Measurements from ENCODE around the gene B3GNT7.

Gene B3GNT7

DNA sequence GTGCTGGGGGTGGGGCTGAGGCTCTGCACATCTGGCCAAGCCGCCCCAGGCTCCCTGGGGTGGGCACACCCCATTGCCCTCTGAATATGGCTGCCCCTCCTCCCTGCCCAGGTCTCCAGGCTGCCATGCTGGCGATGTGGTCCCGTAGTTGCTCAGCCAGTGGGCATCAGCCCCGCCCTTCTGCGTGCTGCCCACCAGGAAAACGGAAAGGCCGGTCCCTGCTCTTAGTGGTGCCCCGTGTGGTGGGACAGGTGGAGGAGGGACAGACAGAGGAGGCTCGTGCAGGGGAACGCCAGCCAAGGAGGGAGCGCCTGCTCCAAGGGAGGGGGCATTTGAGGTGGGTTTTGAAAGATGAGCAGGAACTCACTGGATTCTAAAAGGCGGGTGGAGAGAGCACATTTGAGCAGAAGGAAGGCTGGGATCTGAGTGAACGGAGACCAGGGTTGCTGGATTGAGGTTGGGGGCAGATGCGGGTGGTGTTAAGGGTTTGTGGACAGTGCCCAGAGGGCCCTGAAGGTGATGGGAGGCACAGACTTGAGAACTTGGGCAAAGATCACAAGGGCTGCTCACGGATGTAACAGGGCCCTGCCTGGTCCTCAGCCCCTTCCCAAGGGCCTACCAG is 6.7 kb upstream of the B3GNT7 start:
- DNase-seq (ENCODE audit: low spot score): no peak

DNA sequence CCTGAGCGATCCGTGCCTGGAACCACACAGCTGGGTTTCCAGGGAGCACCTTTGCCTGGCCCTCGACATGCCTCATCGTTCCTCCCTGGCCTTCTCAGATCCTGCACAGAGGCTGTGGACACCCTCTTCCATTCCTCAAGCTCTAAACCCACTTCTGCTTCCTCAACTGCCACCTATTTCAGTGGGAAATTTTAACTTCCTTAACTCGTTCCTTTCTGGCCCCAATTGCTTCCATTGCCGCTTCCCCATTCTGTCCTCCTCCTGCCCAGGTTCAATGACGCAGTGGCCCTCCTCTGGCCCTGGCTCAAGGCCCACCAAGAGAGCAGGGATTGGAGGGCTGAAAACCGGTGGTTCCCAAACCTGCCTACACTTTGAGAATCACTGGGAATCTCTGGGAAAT is 4.8 kb upstream of the B3GNT7 start:
- TF ChIP-seq, protein P1, sequence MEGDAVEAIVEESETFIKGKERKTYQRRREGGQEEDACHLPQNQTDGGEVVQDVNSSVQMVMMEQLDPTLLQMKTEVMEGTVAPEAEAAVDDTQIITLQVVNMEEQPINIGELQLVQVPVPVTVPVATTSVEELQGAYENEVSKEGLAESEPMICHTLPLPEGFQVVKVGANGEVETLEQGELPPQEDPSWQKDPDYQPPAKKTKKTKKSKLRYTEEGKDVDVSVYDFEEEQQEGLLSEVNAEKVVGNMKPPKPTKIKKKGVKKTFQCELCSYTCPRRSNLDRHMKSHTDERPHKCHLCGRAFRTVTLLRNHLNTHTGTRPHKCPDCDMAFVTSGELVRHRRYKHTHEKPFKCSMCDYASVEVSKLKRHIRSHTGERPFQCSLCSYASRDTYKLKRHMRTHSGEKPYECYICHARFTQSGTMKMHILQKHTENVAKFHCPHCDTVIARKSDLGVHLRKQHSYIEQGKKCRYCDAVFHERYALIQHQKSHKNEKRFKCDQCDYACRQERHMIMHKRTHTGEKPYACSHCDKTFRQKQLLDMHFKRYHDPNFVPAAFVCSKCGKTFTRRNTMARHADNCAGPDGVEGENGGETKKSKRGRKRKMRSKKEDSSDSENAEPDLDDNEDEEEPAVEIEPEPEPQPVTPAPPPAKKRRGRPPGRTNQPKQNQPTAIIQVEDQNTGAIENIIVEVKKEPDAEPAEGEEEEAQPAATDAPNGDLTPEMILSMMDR (IDR thresholded peaks at IDR 0.05; ENCODE audit: borderline replicate concordance, control extremely low read depth, extremely low read depth, insufficient read depth, missing control alignments): no peak
- no peak for DNase-seq (ENCODE audit: low spot score)
- in situ Hi-C loops (cut with MboI; ENCODE audit: low sequenced_read_pairs, unreplicated experiment): no loop called here

More for the DNA sequence above, 6.7 kb upstream of the B3GNT7 start:
- in situ Hi-C loops (cut with MboI; ENCODE audit: low sequenced_read_pairs, unreplicated experiment): no loop called here
- TF ChIP-seq, protein P1 (IDR thresholded peaks at IDR 0.05; ENCODE audit: borderline replicate concordance, control extremely low read depth, extremely low read depth, insufficient read depth, missing control alignments): no peak

DNA sequence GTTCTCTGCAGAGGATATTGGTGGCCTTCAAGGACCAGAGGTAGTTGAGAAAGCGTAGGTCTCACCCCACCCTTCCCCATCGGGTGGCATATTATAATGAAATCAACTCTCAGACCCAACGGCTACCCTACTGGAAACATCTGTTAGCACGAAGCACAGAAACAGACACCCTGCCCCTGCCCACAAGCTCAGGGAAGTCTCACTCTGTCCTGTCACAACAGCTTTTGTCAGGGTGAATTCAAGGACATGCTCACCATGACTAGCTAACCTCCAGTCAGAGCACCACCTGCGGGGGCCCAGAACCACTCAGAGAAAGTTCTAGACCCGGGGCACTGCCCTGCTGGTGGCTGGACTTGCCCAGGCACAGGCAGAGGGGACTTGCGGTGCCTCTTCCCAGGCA is 3.5 kb upstream of the B3GNT7 start:
- DNase-seq (ENCODE audit: low spot score): no peak
- in situ Hi-C loops (cut with MboI; ENCODE audit: low sequenced_read_pairs, unreplicated experiment): no loop called here
- TF ChIP-seq, protein P1 (IDR thresholded peaks at IDR 0.05; ENCODE audit: borderline replicate concordance, control extremely low read depth, extremely low read depth, insufficient read depth, missing control alignments): no peak

DNA sequence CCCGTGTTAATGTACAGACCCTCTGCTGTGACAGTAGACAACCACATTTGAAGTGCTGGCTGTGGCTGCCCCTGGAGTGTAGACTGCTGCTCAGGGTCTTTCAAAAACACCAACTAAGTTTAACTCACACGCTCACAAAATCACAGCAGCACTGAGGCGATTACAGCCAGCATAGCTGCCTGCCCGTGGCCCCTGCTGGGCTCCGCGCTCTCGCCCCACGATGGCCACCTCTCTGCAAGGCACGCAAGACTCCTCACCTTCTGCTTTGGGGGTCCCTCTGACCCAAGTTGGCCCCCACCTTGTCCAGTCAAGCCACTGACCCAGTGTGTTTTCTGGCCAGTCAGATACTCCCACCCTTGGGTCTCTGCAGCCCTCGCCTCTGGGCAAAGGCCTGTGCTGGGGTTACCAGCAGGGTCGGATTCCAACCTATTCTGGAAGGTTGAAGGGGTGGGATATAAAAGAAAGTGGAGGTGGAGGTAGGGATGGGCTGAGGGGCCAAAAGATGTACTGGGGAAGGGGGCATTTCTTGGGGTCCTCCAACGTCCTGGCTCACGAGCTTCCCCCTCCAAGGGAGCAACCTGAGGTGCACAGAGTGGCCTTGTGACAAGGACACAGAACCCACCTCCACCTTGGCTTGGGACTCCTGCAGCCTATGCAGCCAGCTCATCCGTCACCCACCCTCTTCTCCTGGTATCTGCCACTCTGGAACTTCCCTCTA is 2.9 kb upstream of the B3GNT7 start:
- TF ChIP-seq, protein P1 (IDR thresholded peaks at IDR 0.05; ENCODE audit: borderline replicate concordance, control extremely low read depth, extremely low read depth, insufficient read depth, missing control alignments): no peak
- in situ Hi-C loops (cut with MboI; ENCODE audit: low sequenced_read_pairs, unreplicated experiment): no loop called here
- DNase-seq (ENCODE audit: low spot score): no peak

DNA sequence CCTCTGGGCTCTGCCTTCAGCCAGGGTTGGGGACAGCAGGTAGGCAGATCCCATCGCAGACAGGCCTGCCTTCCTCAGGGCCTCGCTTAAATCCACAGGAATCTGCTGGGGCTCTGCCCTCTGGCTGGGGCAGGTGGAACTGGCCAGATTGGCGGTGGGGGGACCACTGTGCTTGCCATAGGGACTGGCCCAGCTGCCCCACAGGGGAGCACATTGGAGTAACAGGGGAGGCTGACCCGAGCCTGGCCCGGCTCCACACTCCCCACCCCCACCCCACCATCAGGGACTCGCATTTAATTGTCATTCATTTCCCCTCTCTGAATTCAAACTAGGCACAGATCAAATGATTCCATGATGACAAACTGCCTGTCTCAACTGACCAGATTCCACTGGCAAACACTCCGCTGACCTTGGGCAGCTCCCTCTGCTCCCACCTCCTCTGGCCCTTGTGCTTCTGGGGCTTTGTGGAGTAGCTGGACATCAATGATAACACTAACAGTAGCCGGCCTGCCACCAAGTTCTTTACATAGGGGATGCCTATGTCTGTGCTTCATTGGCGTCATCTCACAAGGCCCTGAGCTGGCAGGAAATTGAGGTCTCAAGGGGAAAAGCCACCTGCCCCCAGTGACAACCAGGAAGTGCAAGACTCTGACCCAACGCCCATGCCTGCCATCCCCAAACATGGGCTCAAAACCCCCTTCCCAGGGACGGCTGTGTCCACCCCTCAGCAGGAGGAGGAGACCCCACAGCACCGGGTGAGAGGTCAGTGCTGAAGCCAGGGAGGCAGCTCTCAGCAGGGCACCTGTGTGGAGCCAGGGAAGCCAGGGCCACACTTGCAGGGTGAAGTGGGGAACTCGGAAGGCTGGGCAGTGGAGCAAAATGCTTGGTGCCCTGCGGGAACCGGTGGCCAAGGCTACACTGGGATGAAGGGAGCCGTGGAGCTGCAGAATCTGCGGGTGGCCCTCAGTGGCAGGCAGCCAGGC is 2.1 kb upstream of the B3GNT7 start:
- peak; percentile 82 for DNase-seq (ENCODE audit: low spot score)
- TF ChIP-seq, protein P1 (IDR thresholded peaks at IDR 0.05; ENCODE audit: borderline replicate concordance, control extremely low read depth, extremely low read depth, insufficient read depth, missing control alignments): peak; percentile 20
- in situ Hi-C loops (cut with MboI; ENCODE audit: low sequenced_read_pairs, unreplicated experiment): no loop called here
